SK-N-SH (cell line): ENCODE data around the gene ANKS1B. TPM values are rescaled to one million over a fixed set of nuclear protein-coding genes. Genes with fewer than 3 reads are reported as not detected.

Experiments used
- CTCF ChIA-PET: fragments of 300-600, 350-600 bp; formaldehyde crosslinking; extraction: SDS; loops from one replicate; lab custom pipeline; 2021; lab: Yijun Ruan, JAX
- POLR2A ChIA-PET: fragments of 350-600 bp; sonication (Branson Sonifier 250); formaldehyde crosslinking; extraction: SDS; loops from one replicate; lab custom pipeline; 2020; ENCODE audit warnings: antibody characterized with exemption, inconsistent platforms; lab: Yijun Ruan, JAX
- DNase-seq: peaks from one replicate; pipeline ENCODE4 v3.0.0; 2012
- H2AFZ ChIP-seq: fragments of 200-600 bp; sonication (generic); 2 replicates; pipeline ENCODE4 v1.8.1; 2016; ENCODE audit warnings: antibody characterized with exemption, mild to moderate bottlenecking, low read depth
- H3F3A ChIP-seq: fragments of 200-600 bp; sonication (generic); replicated peaks from 2 replicates; pipeline ENCODE3; 2016; ENCODE audit warnings: antibody characterized with exemption, mild to moderate bottlenecking; ENCODE audit not compliant: insufficient read depth
- H3K27ac ChIP-seq, 2 experiments: fragments of 200-500 bp in 1 of 2; fragments of 200-600 bp in 1 of 2; sonication (Bioruptor generic) in 1 of 2; sonication (generic), shearing (Covaris generic) in 1 of 2; 2 replicates each; pipeline versions ENCODE4 v1.5.1 to v1.6.1; 2014 to 2016; ENCODE audit warnings: low read depth in 2 of 2, inconsistent platforms in 1 of 2, low read length in 1 of 2, mild to moderate bottlenecking in 1 of 2, mixed read lengths in 1 of 2
- H3K27me3 ChIP-seq: fragments of 200-600 bp; sonication (generic), shearing (Covaris generic); 2 replicates; pipeline ENCODE4 v1.6.1; 2016; ENCODE audit warnings: mixed run types; ENCODE audit not compliant: insufficient read depth
- H3K36me3 ChIP-seq, 2 experiments: fragments of 200-500 bp in 1 of 2; fragments of 200-600 bp in 1 of 2; sonication (Bioruptor generic) in 1 of 2; sonication (generic) in 1 of 2; replicated peaks in 1 of 2; 2 replicates each; pipeline versions ENCODE3 to v1.5.1; 2014 to 2016; ENCODE audit warnings: low read length in 1 of 2, mild to moderate bottlenecking in 1 of 2; ENCODE audit not compliant: insufficient read depth in 2 of 2, control insufficient read depth in 1 of 2
- H3K4me1 ChIP-seq, 2 experiments: fragments of 200-500 bp in 1 of 2; fragments of 200-600 bp in 1 of 2; sonication (Bioruptor generic) in 1 of 2; sonication (generic), shearing (Covaris generic) in 1 of 2; 2 replicates each; pipeline versions ENCODE4 v1.5.1 to v1.6.1; 2014 to 2016; ENCODE audit warnings: low read depth in 1 of 2, low read length in 1 of 2, mixed run types in 1 of 2; ENCODE audit not compliant: insufficient read depth in 2 of 2, control insufficient read depth in 1 of 2
- H3K4me2 ChIP-seq: fragments of 200-600 bp; sonication (generic), shearing (Covaris generic); 2 replicates; pipeline ENCODE4 v1.6.1; 2017; ENCODE audit warnings: mixed run types
- H3K4me3 ChIP-seq, 2 experiments: fragments of 200-500 bp in 1 of 2; fragments of 200-600 bp in 1 of 2; sonication (Bioruptor generic) in 1 of 2; sonication (generic), shearing (Covaris generic) in 1 of 2; 2 replicates each; pipeline versions ENCODE4 v1.5.1 to v1.8.1; 2014 to 2016; ENCODE audit warnings: low read depth in 2 of 2, inconsistent platforms in 1 of 2, low read length in 1 of 2, mild to moderate bottlenecking in 1 of 2, mixed read lengths in 1 of 2, moderate library complexity in 1 of 2
- H3K79me2 ChIP-seq: fragments of 200-600 bp; sonication (generic); 2 replicates; pipeline ENCODE4 v1.8.1; 2017; ENCODE audit warnings: mild to moderate bottlenecking; ENCODE audit not compliant: insufficient read depth
- H3K9ac ChIP-seq: fragments of 200-600 bp; sonication (generic); 2 replicates; pipeline ENCODE4 v1.6.1; 2017; ENCODE audit warnings: mixed run types
- H3K9me2 ChIP-seq: fragments of 200-600 bp; sonication (generic); 2 replicates; pipeline ENCODE4 v1.6.1; 2017; ENCODE audit warnings: mixed run types
- H3K9me3 ChIP-seq: fragments of 200-600 bp; sonication (generic); 2 replicates; pipeline ENCODE4 v1.6.1; 2017; ENCODE audit warnings: mixed run types, mild to moderate bottlenecking, moderate library complexity
- H4K20me1 ChIP-seq: fragments of 200-600 bp; sonication (generic); 2 replicates; pipeline ENCODE4 v1.6.1; 2017; ENCODE audit warnings: mild to moderate bottlenecking, mixed run types; ENCODE audit not compliant: insufficient read depth
- CHD2 ChIP-seq: fragments of 150-350 bp; IDR thresholded peaks from 2 replicates; pipeline ENCODE4 v1.6.1; 2018; ENCODE audit warnings: low read length; ENCODE audit not compliant: partially characterized antibody
- CTCF ChIP-seq: fragments of 200-600 bp; sonication (generic); IDR thresholded peaks from 2 replicates; pipeline ENCODE4 v1.6.1; 2017; ENCODE audit warnings: antibody characterized with exemption, mild to moderate bottlenecking, moderate library complexity
- ELF1 ChIP-seq: IDR thresholded peaks from 2 replicates; pipeline ENCODE4 v1.4.0; 2012
- FOSL2 ChIP-seq: IDR thresholded peaks from 2 replicates; pipeline ENCODE4 v1.4.0; 2012; ENCODE audit warnings: low read depth, mild to moderate bottlenecking, moderate library complexity, borderline replicate concordance
- FOXJ3 ChIP-seq: sonication (generic); formaldehyde crosslinking; IDR thresholded peaks from 2 replicates; pipeline ENCODE4 v1.5.1; 2020; ENCODE audit warnings: mild to moderate bottlenecking, missing genetic modification reagents
- FOXM1 ChIP-seq: IDR thresholded peaks from 2 replicates; pipeline ENCODE4 v1.4.0; 2012; ENCODE audit warnings: low read depth, mild to moderate bottlenecking
- GATA2 ChIP-seq: sonication (generic); formaldehyde crosslinking; IDR thresholded peaks from 2 replicates; pipeline ENCODE4 v1.5.0; 2020; ENCODE audit warnings: mild to moderate bottlenecking, missing genetic modification reagents
- MXI1 ChIP-seq: IDR thresholded peaks from 2 replicates; pipeline ENCODE4 v1.6.1; 2012; ENCODE audit warnings: mild to moderate bottlenecking, low read depth, low read length, improper control_type of control experiment
- PBX3 ChIP-seq: IDR thresholded peaks from 2 replicates; pipeline ENCODE4; 2012
- RCOR1 ChIP-seq: fragments of 150-350 bp; IDR thresholded peaks from 2 replicates; pipeline ENCODE4 v1.6.1; 2017; ENCODE audit warnings: antibody characterized with exemption, low read length
- REST ChIP-seq: IDR thresholded peaks from 2 replicates; pipeline ENCODE4 v1.6.1; 2012; ENCODE audit warnings: mild to moderate bottlenecking, low read depth, low read length, moderate library complexity
- RFX5 ChIP-seq: IDR thresholded peaks from 2 replicates; pipeline ENCODE4 v1.6.1; 2012; ENCODE audit warnings: mild to moderate bottlenecking, improper control_type of control experiment, low read length
- RXRA ChIP-seq: IDR thresholded peaks from 2 replicates; pipeline ENCODE4 v1.4.0; 2012; ENCODE audit warnings: low read depth, mild to moderate bottlenecking, borderline replicate concordance
- SIN3A ChIP-seq: IDR thresholded peaks from 2 replicates; pipeline ENCODE4 v1.6.1; 2012; ENCODE audit warnings: low read depth, mild to moderate bottlenecking, low read length, moderate library complexity, borderline replicate concordance
- TEAD4 ChIP-seq: IDR thresholded peaks from 2 replicates; pipeline ENCODE4 v1.4.0; 2012; ENCODE audit warnings: mild to moderate bottlenecking, borderline replicate concordance; ENCODE audit not compliant: insufficient read depth
- ZBTB33 ChIP-seq: IDR thresholded peaks from 2 replicates; pipeline ENCODE4 v1.4.0; 2012; ENCODE audit warnings: low read depth, borderline replicate concordance
- polyA plus RNA-seq, 3 experiments: library from polyadenylated mRNA; depleted of rRNA; stranded (reverse); fragments of >200 nt; gene quantifications; 2 replicates each; pipeline ENCODE4 v1.2.3, GENCODE V29; 2012
- TF ChIP-seq, protein P1 (sequence below): fragments of 150-350 bp; IDR thresholded peaks from 2 replicates; pipeline ENCODE4 v1.6.1; 2017; ENCODE audit warnings: antibody characterized with exemption, low read length, low read depth, borderline replicate concordance
- TF ChIP-seq, protein P2 (sequence below): IDR thresholded peaks from 2 replicates; pipeline ENCODE4 v1.4.0; 2012; ENCODE audit warnings: low read depth

ANKS1B gene
- polyA plus RNA-seq, 1 of the 3 experiments (the other 2 are of a cell fraction): 1.8 TPM

- TF ChIP-seq, protein P1, sequence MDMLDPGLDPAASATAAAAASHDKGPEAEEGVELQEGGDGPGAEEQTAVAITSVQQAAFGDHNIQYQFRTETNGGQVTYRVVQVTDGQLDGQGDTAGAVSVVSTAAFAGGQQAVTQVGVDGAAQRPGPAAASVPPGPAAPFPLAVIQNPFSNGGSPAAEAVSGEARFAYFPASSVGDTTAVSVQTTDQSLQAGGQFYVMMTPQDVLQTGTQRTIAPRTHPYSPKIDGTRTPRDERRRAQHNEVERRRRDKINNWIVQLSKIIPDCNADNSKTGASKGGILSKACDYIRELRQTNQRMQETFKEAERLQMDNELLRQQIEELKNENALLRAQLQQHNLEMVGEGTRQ: no peak
These were observed 963.9 kb downstream of the ANKS1B start (continued) for GRCh38 chr12:99020871-99021270.

GRCh38 chr12:99019798-99020197 is 964.9 kb downstream of the ANKS1B start:
- no peaks in the 10 kb centered on the region for H3K9me2 ChIP-seq
- H3K4me3 ChIP-seq: no peak overlapping the region
- no peak overlapping the region for H3K27ac ChIP-seq
- TF ChIP-seq FOXM1 (no peak), PBX3 (no peak), TEAD4 (no peak), REST (no peak), FOXJ3 (no peak), CHD2 (no peak), FOSL2 (no peak), SIN3A (no peak), RFX5 (no peak), RXRA (no peak), ZBTB33 (no peak), CTCF (no peak), RCOR1 (no peak), ELF1 (no peak), MXI1 (no peak), GATA2 (CRISPR knock-in tag) (no peak)
- TF ChIP-seq, protein P2, sequence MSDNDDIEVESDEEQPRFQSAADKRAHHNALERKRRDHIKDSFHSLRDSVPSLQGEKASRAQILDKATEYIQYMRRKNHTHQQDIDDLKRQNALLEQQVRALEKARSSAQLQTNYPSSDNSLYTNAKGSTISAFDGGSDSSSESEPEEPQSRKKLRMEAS: no peak
- TF ChIP-seq, protein P1: no peak
- ChIA-PET CTCF (no interaction called here), POLR2A (no interaction called here)
- no peak for DNase-seq
- no peaks in the 10 kb centered on the region for H3K9me3 ChIP-seq
- H3K36me3 ChIP-seq: no peaks in the 10 kb centered on the region
- no peaks in the 10 kb centered on the region for H3F3A ChIP-seq
- H3K79me2 ChIP-seq: no peaks in the 10 kb centered on the region
- H3K4me1 ChIP-seq: no peaks in the 10 kb centered on the region
- no peak overlapping the region for H3K9ac ChIP-seq
- no peaks in the 10 kb centered on the region for H3K27me3 ChIP-seq
- no peak overlapping the region for H2AFZ ChIP-seq
- H4K20me1 ChIP-seq: no peaks in the 10 kb centered on the region
- no peak overlapping the region for H3K4me2 ChIP-seq
